NCI-H345 (cell line): Measurements from ENCODE around the gene BLOC1S1.
A peak's percentile ranks its signal among the peaks of the same experiment; 100 is the strongest.

ENCODE experiments used
- DNase-seq: peaks from one replicate; lab custom pipeline; 2025; lab: John Stamatoyannopoulos, UW

Gene BLOC1S1

DNA sequence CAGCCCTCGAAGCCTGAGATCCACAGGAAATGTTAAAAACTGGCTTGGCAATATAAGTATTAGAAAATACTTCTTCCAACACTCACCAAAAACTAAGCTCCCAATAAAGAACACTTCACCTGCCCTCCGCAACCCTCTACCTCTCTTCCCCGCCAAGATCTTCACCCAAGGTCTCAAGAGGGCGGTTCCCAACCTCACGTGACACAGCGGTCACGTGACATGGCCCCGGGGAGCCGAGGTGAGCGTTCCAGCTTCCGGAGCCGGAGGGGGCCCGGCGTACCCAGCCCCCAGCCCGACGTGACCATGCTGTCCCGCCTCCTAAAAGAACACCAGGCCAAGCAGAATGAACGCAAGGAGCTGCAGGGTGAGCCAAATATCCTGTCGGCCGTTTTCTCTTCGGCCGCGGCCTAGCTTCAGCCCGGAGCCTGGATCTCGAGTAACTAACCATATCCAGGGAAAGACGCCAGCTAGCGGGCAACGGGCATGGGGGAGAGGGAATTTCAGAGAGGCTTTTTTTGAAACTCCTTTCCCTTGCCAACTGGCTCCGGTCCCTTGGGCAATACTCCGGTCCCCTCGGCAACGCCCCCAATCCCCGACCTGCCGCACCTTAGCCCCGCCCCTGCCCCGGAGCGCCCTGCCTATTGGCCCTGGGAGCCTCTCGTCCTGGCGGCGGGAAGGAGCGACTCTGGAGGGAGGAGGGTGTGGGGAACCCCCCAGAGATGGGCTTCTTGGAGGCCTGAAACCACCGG, at the start of gene BLOC1S1:
BLOC1S1 (plus strand) TSS at position 214 of the 749 bp plus-strand sequence; CDS start at position 220, 6 bp downstream.
- DNase-seq, result peak; percentile 95

DNA sequence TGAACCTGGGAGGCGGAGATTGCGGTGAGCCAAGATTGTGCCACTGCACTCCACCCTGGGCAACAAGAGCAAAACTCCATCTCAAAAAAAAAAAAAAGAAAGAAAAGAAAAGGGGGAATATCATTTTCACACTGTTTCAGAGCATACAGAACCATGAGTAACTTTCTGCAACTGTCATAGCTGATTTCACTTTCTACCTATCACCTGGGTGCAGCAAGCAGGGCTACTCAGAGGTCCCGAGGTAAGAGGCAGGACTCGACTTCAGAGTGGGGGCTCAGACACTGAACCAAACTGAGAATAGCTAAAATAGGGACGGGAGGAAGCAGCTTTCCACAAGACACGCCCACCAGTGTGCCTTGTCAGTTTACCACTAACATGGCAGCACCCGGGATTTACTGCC, 49.3 kb upstream of the BLOC1S1 start:
- DNase-seq, result no peak

DNA sequence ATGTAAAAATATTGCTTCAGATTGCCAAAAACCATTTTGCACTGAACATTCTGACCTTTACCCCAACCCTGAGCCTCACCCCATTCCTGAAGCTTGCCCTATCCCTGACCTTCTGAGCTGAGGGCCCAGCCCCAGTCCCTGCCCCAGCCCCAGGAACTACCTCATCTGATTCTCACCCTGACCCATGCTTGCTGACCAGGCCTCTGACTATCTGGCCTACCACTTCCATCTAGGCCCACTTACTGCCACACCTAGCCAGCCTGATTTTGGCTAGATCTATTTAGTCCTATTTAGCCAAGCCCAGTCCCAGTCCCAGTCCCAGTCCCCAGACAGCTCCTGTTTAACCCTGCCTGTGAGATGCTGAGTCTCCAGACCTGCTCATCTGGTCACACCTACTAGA, 45.6 kb upstream of the BLOC1S1 start:
- no peak for DNase-seq

DNA sequence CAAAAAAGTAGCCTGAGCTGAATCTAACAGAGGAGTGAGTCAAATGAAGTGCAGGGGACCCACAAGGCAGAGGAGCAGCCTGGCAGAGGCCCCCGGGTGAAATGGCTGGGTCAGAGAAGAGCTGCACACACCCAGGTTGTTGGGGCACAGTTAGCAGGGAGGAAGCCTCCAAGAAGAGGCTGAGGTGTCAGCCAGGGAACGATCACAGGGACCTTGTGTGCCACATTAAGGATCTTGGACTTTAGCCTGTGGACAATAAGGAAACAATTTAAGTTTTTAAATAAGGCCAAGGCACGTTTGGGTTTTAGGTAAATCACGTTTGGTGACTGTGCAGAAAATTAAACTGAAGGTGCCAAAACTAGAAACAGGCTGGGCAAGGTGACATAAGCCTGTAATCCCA, 44.1 kb upstream of the BLOC1S1 start:
- no peak for DNase-seq

DNA sequence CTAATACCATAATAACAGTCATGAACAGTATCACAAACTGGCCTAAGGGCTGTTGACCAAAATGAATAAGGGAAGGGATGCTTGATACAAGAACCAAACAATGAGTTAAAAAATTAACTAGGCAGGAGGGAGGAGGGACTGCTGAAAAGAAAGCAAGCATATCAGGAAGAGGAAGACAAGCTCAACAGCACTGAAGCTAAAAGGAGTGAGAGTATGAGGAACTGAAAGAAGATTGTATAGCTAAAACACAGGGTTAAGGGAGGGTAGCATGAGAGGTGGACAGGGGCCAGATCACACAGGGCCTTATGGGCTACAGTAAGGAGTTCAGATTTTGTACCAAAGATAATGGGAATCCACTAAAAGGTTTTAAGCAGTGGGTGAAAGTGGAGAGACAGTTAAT, 42.2 kb upstream of the BLOC1S1 start:
- no peak for DNase-seq

DNA sequence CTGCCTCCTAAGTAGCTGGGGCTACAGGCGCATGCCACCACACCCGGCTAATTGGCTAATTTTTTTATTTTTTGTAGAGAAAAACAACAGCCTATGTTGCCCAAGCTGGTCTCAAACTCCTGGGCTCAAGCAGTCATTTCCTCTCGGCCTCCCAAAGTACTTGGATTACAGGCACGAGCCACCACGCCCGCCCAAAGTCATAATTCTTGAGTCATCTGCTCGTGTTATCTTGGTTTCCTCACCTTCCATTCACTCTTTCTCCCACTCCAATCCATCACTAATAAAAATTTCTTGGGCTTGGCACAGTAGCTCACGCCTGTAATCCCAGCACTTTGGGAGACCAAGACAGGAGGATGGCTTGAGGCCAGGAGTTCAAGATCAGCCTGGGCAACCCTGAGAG, 40.2 kb upstream of the BLOC1S1 start:
- DNase-seq, result no peak

DNA sequence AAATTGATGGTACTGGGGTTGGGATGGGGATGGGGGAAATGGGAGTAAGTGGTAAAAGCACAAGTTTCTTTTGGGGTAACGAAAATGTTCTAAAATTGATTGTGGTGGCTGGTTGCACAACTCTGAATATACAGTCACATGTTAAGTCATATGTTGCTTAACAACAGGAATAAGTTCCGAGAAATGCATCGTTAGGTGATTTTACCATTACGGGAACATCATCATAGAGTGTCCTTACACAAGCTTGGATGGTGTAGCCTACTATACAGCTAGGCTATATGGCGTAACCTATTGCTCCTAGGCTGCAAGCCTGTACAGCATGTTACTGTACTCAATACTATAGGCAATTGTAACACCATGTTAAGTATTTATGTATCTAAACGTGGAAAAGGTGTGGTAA, 39.1 kb upstream of the BLOC1S1 start:
- no peak for DNase-seq

DNA sequence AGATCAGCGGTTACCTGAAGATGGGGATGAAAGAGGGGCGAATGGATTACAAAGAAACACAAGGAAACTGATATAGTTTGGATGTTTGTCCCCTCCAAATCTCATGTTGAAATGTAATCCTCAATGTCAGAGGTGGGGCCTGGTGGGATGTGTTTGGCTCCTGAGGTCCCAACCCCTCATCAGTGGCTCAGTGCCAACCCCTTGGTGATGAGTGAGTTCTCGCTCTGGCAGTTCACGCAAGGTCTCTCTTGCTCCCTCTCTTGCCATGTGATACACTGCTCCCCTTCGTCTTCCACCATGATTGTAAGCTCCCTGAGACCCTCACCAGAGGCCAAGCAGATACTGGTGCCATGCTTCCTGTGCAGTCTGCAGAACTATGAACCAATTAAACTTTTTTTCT, 36.2 kb upstream of the BLOC1S1 start:
- no peak for DNase-seq

DNA sequence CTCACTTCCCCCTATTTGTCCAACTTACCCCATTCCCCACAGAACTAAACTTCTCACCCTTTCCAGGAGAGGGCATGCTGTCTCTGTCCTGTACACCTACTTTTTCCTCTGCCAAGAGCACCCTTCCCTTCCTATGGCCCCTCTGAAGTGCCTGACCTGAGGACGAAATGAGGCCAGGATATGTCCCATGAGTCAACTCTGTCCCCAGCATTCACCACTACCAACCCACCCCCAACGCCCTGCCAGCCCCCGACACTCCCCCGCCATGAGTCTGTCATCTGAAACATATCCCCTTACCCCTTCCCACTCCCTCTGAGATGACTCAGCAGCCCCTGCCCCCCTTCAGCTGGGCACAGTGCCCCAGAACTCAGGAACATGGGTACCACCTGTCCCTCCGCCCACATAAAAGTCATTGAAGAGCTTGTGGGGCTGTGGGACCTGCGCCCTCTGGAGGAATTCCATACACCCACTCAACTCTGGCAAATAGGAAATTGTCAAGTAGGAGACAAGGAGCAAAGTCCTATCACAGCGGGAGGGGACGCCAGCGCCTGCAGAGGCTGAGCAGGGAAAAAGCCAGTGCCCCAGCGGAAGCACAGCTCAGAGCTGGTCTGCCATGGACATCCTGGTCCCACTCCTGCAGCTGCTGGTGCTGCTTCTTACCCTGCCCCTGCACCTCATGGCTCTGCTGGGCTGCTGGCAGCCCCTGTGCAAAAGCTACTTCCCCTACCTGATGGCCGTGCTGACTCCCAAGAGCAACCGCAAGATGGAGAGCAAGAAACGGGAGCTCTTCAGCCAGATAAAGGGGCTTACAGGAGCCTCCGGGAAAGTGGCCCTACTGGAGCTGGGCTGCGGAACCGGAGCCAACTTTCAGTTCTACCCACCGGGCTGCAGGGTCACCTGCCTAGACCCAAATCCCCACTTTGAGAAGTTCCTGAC, 34.4 kb upstream of the BLOC1S1 start:
- peak; percentile 22 for DNase-seq

DNA sequence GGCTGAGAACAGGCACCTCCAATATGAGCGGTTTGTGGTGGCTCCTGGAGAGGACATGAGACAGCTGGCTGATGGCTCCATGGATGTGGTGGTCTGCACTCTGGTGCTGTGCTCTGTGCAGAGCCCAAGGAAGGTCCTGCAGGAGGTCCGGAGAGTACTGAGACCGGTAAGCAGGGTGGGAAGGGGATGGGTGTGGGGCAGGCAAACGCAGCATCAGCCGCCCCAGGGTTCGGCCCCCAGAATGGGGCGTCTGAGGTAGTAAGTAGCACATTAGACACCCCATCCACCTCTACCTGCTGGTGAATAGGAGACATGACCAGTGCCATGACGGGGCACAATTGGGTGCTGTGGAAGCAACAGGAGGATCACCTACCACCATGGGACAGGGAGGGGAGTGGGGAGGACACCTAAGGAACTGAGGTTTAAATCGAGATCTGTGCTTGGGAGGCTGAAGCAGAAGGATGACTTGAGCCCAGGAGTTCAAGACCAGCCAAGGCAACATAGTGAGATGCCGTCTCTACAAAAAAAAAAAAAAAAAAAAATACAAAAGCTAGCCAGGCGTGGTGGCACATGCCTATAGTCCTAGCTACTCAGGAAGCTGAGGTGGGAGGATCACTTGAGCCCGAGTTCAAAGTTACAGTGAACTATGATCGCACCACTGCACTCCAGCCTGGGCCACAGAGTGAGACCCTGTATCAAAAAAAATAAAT, 33.6 kb upstream of the BLOC1S1 start:
- no peak for DNase-seq

DNA sequence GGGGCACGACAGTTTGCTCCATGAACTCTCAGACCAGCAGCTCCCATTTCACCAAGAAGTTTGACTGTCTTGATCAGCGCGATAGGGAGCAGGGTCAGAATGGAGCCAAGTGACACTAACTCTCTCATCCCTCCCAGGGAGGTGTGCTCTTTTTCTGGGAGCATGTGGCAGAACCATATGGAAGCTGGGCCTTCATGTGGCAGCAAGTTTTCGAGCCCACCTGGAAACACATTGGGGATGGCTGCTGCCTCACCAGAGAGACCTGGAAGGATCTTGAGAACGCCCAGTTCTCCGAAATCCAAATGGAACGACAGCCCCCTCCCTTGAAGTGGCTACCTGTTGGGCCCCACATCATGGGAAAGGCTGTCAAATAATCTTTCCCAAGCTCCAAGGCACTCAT, 32.2 kb upstream of the BLOC1S1 start:
- DNase-seq, result no peak

DNA sequence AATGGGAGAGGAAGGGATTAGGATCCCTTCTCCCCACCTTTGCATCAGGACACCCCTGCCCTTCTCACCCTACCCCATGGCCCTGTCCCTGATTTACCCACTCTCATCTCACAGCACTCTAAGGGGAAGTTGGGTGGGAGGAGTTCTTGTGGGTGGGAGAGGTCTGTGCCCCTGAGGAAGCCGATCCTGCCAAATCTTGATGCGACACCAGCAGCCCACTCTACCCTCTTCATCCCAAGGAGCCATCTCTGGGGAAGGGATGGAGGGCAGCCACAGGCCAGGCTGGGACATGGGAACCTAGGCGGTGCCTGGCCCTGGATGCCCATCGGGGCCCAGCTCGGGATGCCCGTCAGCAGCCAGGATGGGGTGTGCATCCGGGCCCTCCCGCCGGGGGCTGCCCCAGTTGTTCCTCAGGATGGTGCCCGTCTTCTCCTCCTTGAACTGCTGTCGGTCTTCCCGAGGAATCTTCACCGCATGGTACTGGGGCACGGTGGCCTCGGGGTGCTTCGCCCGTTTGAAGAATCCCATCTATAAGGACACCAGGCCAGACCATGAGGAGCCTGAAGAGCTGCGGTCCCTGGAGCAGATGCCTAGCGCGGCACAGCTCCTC, 31.0 kb upstream of the BLOC1S1 start:
- DNase-seq, result no peak

DNA sequence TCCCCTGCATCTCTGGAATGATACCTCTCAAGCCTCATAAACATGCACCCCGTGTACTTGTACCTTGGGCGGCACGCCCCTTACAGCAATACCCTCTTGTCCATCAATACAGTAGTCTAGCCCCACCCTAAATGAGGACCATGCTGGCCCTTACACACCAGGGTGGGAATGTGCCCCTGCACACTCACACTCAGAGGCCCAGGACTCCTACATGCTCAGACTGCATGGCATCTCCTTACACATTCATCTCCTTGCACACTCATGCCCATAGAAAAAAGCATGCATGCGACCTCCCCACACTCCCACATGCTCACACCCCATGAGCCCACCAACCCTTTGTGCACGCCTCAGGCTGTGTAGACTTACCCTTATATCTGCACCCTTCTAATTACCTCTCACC, 30.2 kb upstream of the BLOC1S1 start:
- DNase-seq, result no peak

DNA sequence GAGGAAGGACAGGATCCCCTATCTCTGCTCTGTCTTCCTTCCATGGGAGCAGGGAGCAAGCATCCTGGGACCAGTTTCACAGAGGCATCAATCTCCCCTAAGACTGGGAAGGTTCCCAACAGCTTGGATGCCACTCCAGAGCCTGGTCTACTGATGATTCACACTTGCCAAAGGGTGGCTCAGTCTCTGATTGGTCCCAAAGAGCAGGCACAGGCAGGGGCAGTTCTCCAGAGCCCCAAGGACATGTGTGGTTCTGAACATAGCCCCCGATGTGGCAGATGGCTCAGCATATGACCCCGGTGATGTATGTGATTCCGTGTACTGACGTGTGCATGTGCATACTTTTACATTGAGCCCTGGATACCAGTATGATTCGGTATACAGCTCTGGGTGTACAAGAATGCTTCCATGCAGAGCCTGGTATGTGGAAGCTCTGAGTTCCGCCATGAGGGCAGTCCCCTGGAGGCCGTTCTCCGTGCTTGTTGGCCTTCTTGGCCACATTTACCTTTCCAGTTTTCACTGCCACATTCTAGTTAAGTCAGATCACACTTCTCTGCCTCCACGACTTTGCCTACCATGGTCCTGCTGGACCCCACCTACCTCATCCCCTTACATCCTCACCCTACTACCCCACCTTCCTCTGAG, 29.4 kb upstream of the BLOC1S1 start:
- DNase-seq, result no peak

DNA sequence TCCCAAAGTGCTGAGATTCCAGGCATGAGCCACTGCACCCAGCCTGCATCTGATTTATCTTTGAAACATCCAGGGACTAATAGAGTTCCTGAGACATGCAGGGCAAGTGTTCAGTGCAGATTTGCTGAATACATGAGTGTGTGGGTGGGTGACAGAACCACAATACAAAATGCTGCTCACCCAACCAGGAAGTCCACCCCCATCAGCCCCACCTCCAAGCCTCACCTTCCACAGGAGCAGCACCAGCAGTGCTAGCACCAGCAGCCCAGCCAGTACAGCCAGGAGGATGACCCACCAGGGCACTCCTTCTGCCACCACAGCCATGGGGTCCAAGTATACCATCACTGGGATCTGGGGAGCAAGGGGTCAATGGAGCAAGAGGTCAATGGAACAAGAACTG, 28.1 kb upstream of the BLOC1S1 start:
- no peak for DNase-seq

DNA sequence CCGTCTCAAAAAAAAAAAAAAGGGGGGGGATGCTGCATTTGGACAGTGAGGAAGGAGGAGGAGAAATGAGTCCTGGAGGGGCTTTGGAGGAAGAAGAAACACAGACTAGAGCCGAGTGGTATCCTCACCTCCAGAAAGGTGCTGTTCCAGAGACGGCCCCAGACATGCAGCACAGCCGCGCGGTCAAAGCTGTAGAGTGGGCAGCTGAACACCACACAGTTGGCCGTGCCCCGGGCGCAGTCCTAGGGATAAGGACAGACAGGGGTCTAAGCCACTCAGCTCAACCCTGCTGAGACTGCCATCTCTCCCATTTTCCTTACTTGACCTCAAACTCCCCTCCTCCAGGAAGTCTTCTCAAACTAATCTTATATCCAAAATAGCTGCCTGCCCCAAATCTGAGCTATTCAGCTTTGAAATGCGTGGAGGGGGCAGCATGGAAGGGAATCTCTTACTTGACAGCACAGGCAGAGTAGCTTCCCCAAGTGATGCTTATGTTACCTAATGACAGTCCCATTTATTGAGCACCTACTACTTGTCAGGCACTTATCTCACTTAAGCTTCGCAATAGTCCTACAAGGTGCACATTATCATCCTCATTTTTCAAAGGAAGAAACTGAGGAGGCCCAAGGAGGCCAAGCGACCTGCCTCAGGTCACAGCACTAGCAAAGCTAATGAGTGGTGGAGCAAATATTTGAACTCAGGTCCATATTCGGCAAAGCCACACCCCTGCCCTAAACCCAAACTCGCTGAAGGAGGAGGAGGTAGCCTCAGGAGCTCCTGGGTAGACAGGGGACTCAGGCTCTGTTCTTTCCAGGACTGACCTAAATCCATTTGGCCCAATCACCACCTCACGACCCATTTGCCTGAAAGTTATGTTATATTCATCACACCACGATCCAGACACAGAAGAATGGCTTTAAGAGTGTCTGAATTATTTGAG, 26.9 kb upstream of the BLOC1S1 start:
- no peak for DNase-seq

DNA sequence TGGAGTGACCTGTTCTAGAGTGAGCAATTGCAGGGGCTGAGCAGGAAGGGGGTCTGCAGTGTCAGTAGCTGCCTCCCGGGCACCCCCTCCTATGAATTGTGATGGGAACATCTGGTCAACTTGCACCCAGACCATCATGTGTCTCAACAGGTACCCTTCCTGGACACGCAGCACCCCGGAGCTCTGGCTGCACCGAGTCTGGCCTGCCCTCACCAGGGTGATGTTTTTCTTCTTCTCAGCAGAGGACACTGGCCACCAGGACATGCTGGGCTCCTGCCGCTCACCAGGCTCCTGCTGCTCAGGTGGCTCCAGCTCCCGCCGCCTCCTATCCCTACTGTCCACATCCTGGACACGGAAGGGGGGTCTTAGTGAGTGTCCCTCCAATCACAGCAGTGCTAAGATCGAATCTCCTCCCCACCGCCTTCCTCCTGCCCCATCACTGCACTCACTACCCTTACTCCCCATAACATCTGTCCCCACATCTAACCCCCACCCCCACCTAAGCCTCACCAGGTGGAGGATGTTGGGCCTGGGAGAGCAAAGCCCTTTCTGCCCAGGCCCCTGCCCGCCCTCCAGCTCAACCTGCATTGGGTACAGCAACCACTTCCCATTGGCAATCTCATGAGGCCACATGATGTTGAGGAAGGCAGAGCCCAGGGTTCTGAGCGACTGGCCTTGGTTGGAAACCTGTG, 23.1 kb upstream of the BLOC1S1 start:
- no peak for DNase-seq

DNA sequence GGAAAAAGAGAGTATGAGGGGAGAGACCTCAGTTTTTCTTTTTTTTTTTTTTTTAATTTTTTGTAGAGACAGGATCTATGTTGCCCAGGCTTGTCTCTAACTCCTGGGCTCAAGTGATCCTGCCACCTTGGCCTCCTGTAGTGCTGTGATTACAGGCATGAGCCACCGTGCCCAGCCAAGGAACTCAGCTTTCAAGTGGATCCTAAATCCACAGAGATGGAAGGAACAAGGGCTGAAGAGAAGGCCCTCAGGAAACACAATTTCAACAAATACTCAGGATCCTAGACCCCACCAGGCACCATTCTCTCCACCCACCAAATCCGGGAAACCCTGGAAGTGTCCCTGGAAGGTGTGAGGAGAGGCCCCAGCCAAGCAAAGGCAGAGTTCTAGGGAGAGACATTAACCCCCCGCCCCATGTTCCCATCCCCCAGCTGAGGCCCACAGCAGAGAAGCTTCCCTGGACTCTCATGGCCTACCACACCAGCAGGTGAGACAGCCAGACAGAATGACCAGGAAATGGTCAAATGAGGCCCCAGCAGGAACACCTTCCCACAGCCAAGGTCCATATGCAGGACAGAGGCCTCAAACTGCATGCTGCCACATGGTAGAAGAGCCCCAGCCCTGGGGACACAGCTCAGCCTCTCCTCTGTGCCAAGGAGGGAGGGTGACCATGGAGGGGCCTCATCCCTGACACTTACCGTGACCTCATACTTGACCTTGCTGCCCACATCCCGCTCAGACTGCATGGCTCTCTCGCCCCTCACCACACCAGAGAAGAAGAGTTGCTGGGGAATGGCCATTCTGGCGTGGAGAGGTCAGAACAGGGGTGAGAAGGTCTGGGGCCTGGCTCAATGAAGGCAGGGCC, 22.3 kb upstream of the BLOC1S1 start:
- no peak for DNase-seq

DNA sequence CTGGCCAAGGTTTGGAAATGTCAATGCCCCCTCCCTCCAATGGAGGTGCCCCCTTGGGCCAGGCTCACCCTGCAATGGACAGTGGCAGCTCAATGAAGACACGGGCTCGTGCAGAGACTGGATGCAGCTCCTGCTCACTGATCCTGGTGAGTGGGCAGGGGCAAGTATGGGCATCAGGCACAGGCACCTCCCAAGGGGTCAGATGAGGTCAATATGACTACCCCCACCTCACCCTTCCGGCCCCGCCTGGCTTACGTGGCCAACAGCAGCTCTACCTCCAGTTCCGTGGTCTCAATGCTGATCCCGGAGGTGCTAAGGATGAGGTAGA, 21.7 kb upstream of the BLOC1S1 start:
- no peak for DNase-seq
